Measurements from ENCODE around the gene TTYH2.

TTYH2 gene

GRCh38 chr17:74241847-74242246 lies 28.5 kb downstream of the TTYH2 start:
- no peak overlapping the region for H3K27ac ChIP-seq (ENCODE audit: low read depth, low read length)
- H3K9me3 ChIP-seq (ENCODE audit: control insufficient read depth in 5 of 5, low read length in 5 of 5): no peaks in the 10 kb centered on the region
- H3K4me1 ChIP-seq (ENCODE audit: control insufficient read depth in 5 of 5, insufficient read depth in 5 of 5, low read length in 5 of 5): peaks cover 2 to 38% (median 30%) of the 10 kb centered on the region in 5 donors
- H3K36me3 ChIP-seq (ENCODE audit: control insufficient read depth in 5 of 5, insufficient read depth in 5 of 5, low read length in 5 of 5): peaks cover 0 to 6% (median 0%) of the 10 kb centered on the region in 5 donors
- H3K27me3 ChIP-seq (ENCODE audit: control insufficient read depth in 5 of 5, insufficient read depth in 4 of 5, low read length in 5 of 5): peaks cover 0 to 3% (median 0%) of the 10 kb centered on the region in 5 donors
- H3K9ac ChIP-seq (ENCODE audit: low read length in 5 of 5): no peak overlapping the region
- no peak overlapping the region for H3K4me3 ChIP-seq (ENCODE audit: low read depth in 1 of 5, low read length in 5 of 5)

- H3K9me3 ChIP-seq (ENCODE audit: control insufficient read depth in 5 of 5, low read length in 5 of 5): no peaks in the 10 kb centered on the region
- no peak overlapping the region for H3K4me3 ChIP-seq (ENCODE audit: low read depth in 1 of 5, low read length in 5 of 5)
- peaks cover 0 to 3% (median 0%) of the 10 kb centered on the region in 5 donors for H3K36me3 ChIP-seq (ENCODE audit: control insufficient read depth in 5 of 5, insufficient read depth in 5 of 5, low read length in 5 of 5)
- H3K9ac ChIP-seq (ENCODE audit: low read length in 5 of 5): no peak overlapping the region
- no peak overlapping the region for H3K27ac ChIP-seq (ENCODE audit: low read depth, low read length)
- H3K4me1 ChIP-seq (ENCODE audit: control insufficient read depth in 5 of 5, insufficient read depth in 5 of 5, low read length in 5 of 5): peaks cover 2 to 34% (median 28%) of the 10 kb centered on the region in 5 donors
- H3K27me3 ChIP-seq (ENCODE audit: control insufficient read depth in 5 of 5, insufficient read depth in 4 of 5, low read length in 5 of 5): peaks cover 0 to 3% (median 0%) of the 10 kb centered on the region in 5 donors
These were observed 29.8 kb downstream of the TTYH2 start for GRCh38 chr17:74243013-74243755.

DNA sequence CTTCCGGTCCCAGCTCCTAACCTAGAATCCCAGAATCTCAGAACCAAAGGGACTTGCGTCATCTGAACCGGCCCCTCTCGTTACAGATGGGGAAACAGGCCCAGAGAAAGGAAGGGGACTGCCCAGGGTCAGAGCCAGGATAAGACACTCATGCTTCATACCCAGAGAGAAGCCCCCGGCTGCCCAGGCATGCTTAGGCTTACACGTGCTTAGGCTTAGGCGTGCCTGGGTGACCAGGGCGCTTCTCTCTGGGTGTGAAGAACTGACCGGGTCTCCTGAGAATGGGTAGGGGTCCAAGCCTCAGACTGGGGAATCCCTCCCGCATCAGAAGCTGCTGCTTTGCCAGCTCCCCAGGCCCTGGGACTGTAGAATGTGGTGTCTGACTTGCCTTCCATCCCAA lies 30.8 kb downstream of the TTYH2 start:
- H3K9ac ChIP-seq (ENCODE audit: low read length in 5 of 5): no peak overlapping the region
- no peaks in the 10 kb centered on the region for H3K9me3 ChIP-seq (ENCODE audit: control insufficient read depth in 5 of 5, low read length in 5 of 5)
- no peak overlapping the region for H3K27ac ChIP-seq (ENCODE audit: low read depth, low read length)
- H3K36me3 ChIP-seq (ENCODE audit: control insufficient read depth in 5 of 5, insufficient read depth in 5 of 5, low read length in 5 of 5): peaks cover 0 to 6% (median 0%) of the 10 kb centered on the region in 5 donors
- H3K27me3 ChIP-seq (ENCODE audit: control insufficient read depth in 5 of 5, insufficient read depth in 4 of 5, low read length in 5 of 5): peaks cover 0 to 3% (median 0%) of the 10 kb centered on the region in 5 donors
- peaks cover 2 to 31% (median 25%) of the 10 kb centered on the region in 5 donors for H3K4me1 ChIP-seq (ENCODE audit: control insufficient read depth in 5 of 5, insufficient read depth in 5 of 5, low read length in 5 of 5)
- no peak overlapping the region for H3K4me3 ChIP-seq (ENCODE audit: low read depth in 1 of 5, low read length in 5 of 5)

DNA sequence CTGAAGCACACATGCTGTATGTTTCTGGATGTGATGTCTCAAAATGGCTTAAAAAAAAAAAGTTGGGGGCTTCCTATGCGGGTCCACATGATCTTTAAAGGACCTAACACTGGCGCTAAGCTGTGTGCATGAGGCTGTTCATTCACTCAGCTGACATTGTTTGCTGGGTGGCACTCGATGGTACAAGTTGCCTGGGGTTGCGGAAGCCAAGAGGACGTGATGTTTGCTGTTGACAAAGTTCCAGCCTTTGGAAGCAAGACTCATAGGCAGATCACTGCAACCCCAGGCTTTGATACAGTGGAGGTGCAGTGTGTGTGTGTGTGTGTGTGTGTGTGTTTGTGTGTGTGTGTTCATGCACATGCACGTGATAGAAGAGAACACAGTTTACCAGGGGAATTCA lies 31.2 kb downstream of the TTYH2 start:
- Histone ChIP-seq H3K27me3 (ENCODE audit: control insufficient read depth in 5 of 5, insufficient read depth in 4 of 5, low read length in 5 of 5) (peaks cover 0 to 3% (median 0%) of the 10 kb centered on the region in 5 donors), H3K4me3 (ENCODE audit: low read depth in 1 of 5, low read length in 5 of 5) (no peak overlapping the region), H3K9me3 (ENCODE audit: control insufficient read depth in 5 of 5, low read length in 5 of 5) (no peaks in the 10 kb centered on the region), H3K36me3 (ENCODE audit: control insufficient read depth in 5 of 5, insufficient read depth in 5 of 5, low read length in 5 of 5) (peaks cover 0 to 8% (median 0%) of the 10 kb centered on the region in 5 donors), H3K4me1 (ENCODE audit: control insufficient read depth in 5 of 5, insufficient read depth in 5 of 5, low read length in 5 of 5) (peaks cover 2 to 27% (median 21%) of the 10 kb centered on the region in 5 donors), H3K27ac (ENCODE audit: low read depth, low read length) (no peak overlapping the region), H3K9ac (ENCODE audit: low read length in 5 of 5) (no peak overlapping the region)

GRCh38 chr17:74245145-74245831 lies 31.9 kb downstream of the TTYH2 start:
- H3K9ac ChIP-seq (ENCODE audit: low read length in 5 of 5): no peak overlapping the region
- peaks cover 0 to 3% (median 0%) of the 10 kb centered on the region in 5 donors for H3K27me3 ChIP-seq (ENCODE audit: control insufficient read depth in 5 of 5, insufficient read depth in 4 of 5, low read length in 5 of 5)
- H3K9me3 ChIP-seq (ENCODE audit: control insufficient read depth in 5 of 5, low read length in 5 of 5): no peaks in the 10 kb centered on the region
- H3K27ac ChIP-seq (ENCODE audit: low read depth, low read length): no peak overlapping the region
- H3K4me1 ChIP-seq (ENCODE audit: control insufficient read depth in 5 of 5, insufficient read depth in 5 of 5, low read length in 5 of 5): peaks cover 0 to 23% (median 19%) of the 10 kb centered on the region in 5 donors
- H3K36me3 ChIP-seq (ENCODE audit: control insufficient read depth in 5 of 5, insufficient read depth in 5 of 5, low read length in 5 of 5): peaks cover 0 to 8% (median 0%) of the 10 kb centered on the region in 5 donors
- H3K4me3 ChIP-seq (ENCODE audit: low read depth in 1 of 5, low read length in 5 of 5): no peak overlapping the region

DNA sequence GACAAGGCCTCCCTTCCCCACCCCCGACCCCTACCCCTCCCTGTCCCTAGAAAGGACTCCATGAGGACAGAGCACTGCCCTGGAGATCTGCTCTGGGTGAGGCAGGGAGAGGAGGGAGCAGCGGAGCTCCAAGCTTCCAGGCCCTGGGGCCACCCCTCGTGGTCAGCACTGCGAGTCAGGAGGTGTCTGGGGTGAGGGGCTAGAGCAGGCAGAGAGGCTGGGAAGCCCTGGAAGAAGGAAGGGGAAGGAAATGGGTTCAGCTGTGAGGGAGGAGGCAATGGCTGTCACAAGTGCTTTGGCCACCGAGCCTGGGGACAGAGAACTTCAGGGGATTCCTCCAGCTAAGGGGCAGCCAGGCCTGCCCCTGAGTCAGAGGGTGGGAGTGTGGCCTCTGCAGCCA lies 32.5 kb downstream of the TTYH2 start:
- H3K9ac ChIP-seq (ENCODE audit: low read length in 5 of 5): no peak overlapping the region
- H3K27ac ChIP-seq (ENCODE audit: low read depth, low read length): no peak overlapping the region
- peaks cover 0 to 8% (median 0%) of the 10 kb centered on the region in 5 donors for H3K36me3 ChIP-seq (ENCODE audit: control insufficient read depth in 5 of 5, insufficient read depth in 5 of 5, low read length in 5 of 5)
- H3K4me3 ChIP-seq (ENCODE audit: low read depth in 1 of 5, low read length in 5 of 5): no peak overlapping the region
- peaks cover 0 to 17% (median 13%) of the 10 kb centered on the region in 5 donors for H3K4me1 ChIP-seq (ENCODE audit: control insufficient read depth in 5 of 5, insufficient read depth in 5 of 5, low read length in 5 of 5)
- H3K9me3 ChIP-seq (ENCODE audit: control insufficient read depth in 5 of 5, low read length in 5 of 5): no peaks in the 10 kb centered on the region
- peaks cover 0 to 3% (median 0%) of the 10 kb centered on the region in 5 donors for H3K27me3 ChIP-seq (ENCODE audit: control insufficient read depth in 5 of 5, insufficient read depth in 4 of 5, low read length in 5 of 5)

DNA sequence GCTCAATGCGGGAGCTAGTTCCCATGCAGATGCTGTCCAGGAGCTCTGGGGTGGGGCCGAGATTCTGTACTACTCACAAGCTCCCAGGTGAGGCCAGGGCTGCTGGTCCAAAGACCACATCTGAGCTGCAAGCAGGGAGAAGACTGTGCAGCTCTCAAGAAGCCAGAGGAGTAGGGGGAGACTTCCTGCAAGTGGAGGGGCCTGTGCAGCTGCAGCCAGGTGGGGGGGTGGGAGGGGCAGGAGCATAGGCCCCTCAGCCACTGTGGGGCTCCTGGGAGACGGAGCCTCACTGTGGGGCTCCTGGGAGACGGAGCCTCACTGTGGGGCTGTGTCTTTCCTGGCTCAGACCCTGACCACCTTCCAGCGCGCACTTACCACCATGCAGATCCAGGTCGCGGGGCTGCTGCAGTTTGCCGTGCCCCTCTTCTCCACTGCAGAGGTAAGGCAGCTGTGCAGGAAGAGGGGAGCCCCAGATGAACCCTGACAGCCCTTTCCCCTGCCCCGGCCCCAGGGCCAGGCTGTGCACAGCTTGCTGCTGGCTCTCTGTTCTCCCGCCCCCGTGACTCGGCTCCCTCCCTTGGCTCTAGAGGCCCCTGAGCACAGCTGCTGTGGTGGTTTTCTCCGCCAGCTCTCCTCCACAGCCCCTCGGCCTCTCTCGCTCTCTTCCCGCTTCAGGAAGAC lies 36.4 kb downstream of the TTYH2 start:
- no peaks in the 10 kb centered on the region for H3K9me3 ChIP-seq (ENCODE audit: control insufficient read depth in 5 of 5, low read length in 5 of 5)
- no peaks in the 10 kb centered on the region for H3K27me3 ChIP-seq (ENCODE audit: control insufficient read depth in 5 of 5, insufficient read depth in 4 of 5, low read length in 5 of 5)
- no peak overlapping the region for H3K4me3 ChIP-seq (ENCODE audit: low read depth in 1 of 5, low read length in 5 of 5)
- H3K9ac ChIP-seq (ENCODE audit: low read length in 5 of 5): no peak overlapping the region
- peaks cover 0 to 6% (median 0%) of the 10 kb centered on the region in 5 donors for H3K4me1 ChIP-seq (ENCODE audit: control insufficient read depth in 5 of 5, insufficient read depth in 5 of 5, low read length in 5 of 5)
- H3K27ac ChIP-seq (ENCODE audit: low read depth, low read length): no peak overlapping the region
- H3K36me3 ChIP-seq (ENCODE audit: control insufficient read depth in 5 of 5, insufficient read depth in 5 of 5, low read length in 5 of 5): peaks cover 0 to 32% (median 5%) of the 10 kb centered on the region in 5 donors

DNA sequence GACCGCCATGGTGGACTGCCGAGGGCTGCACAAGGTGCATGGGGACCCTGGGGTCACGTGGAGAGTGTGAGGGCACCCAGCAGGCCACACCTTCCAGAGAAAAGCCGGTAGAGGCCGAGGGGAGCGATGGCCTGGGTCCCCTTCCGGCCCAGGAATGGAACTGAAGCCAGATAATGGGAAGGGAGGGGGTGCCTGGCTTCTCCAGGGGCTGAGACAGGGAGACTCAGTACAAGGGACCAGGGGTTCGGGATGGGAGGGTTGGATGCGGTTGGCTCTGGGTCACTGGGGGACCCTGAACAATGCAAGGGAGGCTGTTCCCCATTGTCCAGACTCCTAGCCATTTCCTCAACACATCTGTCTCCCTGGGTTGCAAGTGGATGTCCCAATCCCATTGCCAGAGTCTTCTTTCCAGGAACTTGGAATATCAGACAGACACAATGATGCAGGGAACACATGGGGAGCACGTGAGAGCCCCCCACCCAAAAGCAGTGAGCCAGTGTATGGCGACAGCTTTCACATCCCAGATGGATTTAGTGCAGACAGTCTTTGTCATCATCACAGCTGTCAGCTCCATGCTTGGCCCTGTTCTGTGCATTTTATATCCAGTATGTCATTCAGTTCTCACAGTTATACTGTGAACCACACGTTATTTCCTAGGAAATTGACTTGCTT lies 37.1 kb downstream of the TTYH2 start:
- Histone ChIP-seq H3K27me3 (ENCODE audit: control insufficient read depth in 5 of 5, insufficient read depth in 4 of 5, low read length in 5 of 5) (no peaks in the 10 kb centered on the region), H3K36me3 (ENCODE audit: control insufficient read depth in 5 of 5, insufficient read depth in 5 of 5, low read length in 5 of 5) (peaks cover 0 to 36% (median 5%) of the 10 kb centered on the region in 5 donors), H3K9ac (ENCODE audit: low read length in 5 of 5) (no peak overlapping the region), H3K4me3 (ENCODE audit: low read depth in 1 of 5, low read length in 5 of 5) (no peak overlapping the region), H3K9me3 (ENCODE audit: control insufficient read depth in 5 of 5, low read length in 5 of 5) (no peaks in the 10 kb centered on the region), H3K4me1 (ENCODE audit: control insufficient read depth in 5 of 5, insufficient read depth in 5 of 5, low read length in 5 of 5) (peaks cover 0 to 3% (median 0%) of the 10 kb centered on the region in 5 donors), H3K27ac (ENCODE audit: low read depth, low read length) (no peak overlapping the region)

DNA sequence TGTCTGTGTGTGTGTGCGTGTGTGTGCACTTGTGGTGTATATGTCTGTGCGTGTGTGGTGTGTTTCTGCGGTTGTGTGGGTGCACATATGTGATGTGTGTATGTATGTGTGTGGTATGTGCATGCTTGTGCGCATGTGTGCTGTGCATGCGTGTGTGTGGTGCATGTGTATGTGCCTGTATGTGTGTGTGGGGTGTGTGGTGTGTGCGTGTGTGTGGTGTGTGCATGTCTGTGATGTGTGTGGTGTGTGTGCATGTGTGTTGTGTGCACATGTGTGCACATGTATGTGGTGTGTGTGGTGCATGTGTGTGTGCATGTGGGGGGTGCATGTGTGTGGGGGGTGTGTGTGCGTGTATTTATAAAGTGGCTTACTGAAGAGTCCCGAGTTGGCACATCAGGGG lies 37.7 kb downstream of the TTYH2 start:
- no peaks in the 10 kb centered on the region for H3K9me3 ChIP-seq (ENCODE audit: control insufficient read depth in 5 of 5, low read length in 5 of 5)
- no peak overlapping the region for H3K27ac ChIP-seq (ENCODE audit: low read depth, low read length)
- H3K36me3 ChIP-seq (ENCODE audit: control insufficient read depth in 5 of 5, insufficient read depth in 5 of 5, low read length in 5 of 5): peaks cover 0 to 41% (median 5%) of the 10 kb centered on the region in 5 donors
- no peak overlapping the region for H3K4me3 ChIP-seq (ENCODE audit: low read depth in 1 of 5, low read length in 5 of 5)
- H3K4me1 ChIP-seq (ENCODE audit: control insufficient read depth in 5 of 5, insufficient read depth in 5 of 5, low read length in 5 of 5): peaks cover 0 to under 1% (median 0%) of the 10 kb centered on the region in 5 donors
- no peak overlapping the region for H3K9ac ChIP-seq (ENCODE audit: low read length in 5 of 5)
- no peaks in the 10 kb centered on the region for H3K27me3 ChIP-seq (ENCODE audit: control insufficient read depth in 5 of 5, insufficient read depth in 4 of 5, low read length in 5 of 5)
